Peyer's patch (tissue), 4 donors: ENCODE results near the gene DCHS1. TPM values are rescaled to one million over a fixed set of nuclear protein-coding genes. Genes with fewer than 3 reads are reported as not detected.

Experiments used
- DNase-seq, 3 donors: peaks; one replicate each; pipeline ENCODE4 v3.0.0-alpha.2; 2017 to 2019
- H3K27ac ChIP-seq, 4 donors: fragments of 200-600 bp; sonication (generic); one replicate each; pipeline ENCODE4 v1.5.1; 2016 to 2019
- H3K27me3 ChIP-seq, 2 donors: fragments of 200-600 bp; sonication (generic); one replicate each; pipeline ENCODE4 v1.5.1; 2019
- H3K36me3 ChIP-seq, 3 donors: fragments of 200-600 bp; sonication (generic); one replicate each; pipeline ENCODE4 v1.5.1; 2016 to 2019
- H3K4me1 ChIP-seq, 4 donors: fragments of 200-600 bp; sonication (generic); one replicate each; pipeline ENCODE4 v1.5.1; 2016 to 2019
- H3K4me3 ChIP-seq, 4 donors: fragments of 200-600 bp; sonication (generic); 1 replicate in 3 of 4; 2 replicates in 1 of 4; pipeline ENCODE4 v1.5.1; 2016 to 2019; ENCODE audit warnings: mild to moderate bottlenecking in 1 of 4
- H3K9me3 ChIP-seq, 4 donors: fragments of 200-600 bp; sonication (generic); one replicate each; pipeline ENCODE4 v1.5.1; 2016 to 2019; ENCODE audit warnings: mild to moderate bottlenecking in 1 of 4
- CTCF ChIP-seq, 6 experiments: fragments of 450-650 bp in 4 of 6; fragments of 200-600 bp in 2 of 6; sonication (generic) in 1 of 6; IDR thresholded peaks; one replicate each; pipeline ENCODE4 v1.5.1; 2017 to 2019; ENCODE audit warnings: antibody characterized with exemption in 6 of 6, mild to moderate bottlenecking in 3 of 6, moderate library complexity in 1 of 6
- POLR2A ChIP-seq, 2 donors: fragments of 450-650 bp; IDR thresholded peaks; one replicate each; pipeline ENCODE4 v1.5.1; 2017; ENCODE audit warnings: antibody characterized with exemption in 2 of 2, mild to moderate bottlenecking in 2 of 2, moderate library complexity in 2 of 2
- total RNA-seq, 4 donors: library from RNA; depleted of rRNA; stranded (reverse); fragments of >200 nt; gene quantifications; one replicate each; pipeline ENCODE4 v1.1.0, GENCODE V29; 2016

Gene DCHS1
- total RNA-seq, 4 donors from 2014 or later, result 2.8 to 12.4 (median 9.7) TPM

DNA sequence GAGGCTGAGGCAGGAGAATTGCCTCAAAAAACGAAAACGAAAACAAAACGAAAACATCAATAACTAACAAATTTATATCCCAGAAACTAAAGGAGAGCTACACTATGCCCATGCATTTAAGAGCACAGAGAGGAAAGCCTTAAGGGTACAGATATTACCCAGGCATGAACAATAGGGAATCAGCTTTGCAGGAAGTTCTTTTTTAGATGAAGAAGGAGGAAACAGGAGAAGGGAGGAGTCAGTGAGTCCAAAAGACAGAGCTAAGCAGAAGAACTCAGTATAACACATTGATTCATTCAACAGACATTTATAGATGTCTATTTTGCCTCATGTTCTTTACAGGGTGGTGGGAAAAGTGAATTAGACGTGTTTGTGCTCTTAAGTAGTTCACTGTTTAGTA is 19.3 kb upstream of the DCHS1 start:
- no peak for DNase-seq
- Histone ChIP-seq H3K4me3 (no peak overlapping the region), H3K4me1 (peaks cover 0 to 3% (median 0%) of the 10 kb centered on the region in 4 donors), H3K36me3 (no peaks in the 10 kb centered on the region), H3K27me3 (no peaks in the 10 kb centered on the region), H3K27ac (no peak overlapping the region), H3K9me3 (no peaks in the 10 kb centered on the region)
- TF ChIP-seq CTCF (IDR thresholded peaks at IDR 0.05), result no peak
- no peak for TF ChIP-seq POLR2A (IDR thresholded peaks at IDR 0.05)

DNA sequence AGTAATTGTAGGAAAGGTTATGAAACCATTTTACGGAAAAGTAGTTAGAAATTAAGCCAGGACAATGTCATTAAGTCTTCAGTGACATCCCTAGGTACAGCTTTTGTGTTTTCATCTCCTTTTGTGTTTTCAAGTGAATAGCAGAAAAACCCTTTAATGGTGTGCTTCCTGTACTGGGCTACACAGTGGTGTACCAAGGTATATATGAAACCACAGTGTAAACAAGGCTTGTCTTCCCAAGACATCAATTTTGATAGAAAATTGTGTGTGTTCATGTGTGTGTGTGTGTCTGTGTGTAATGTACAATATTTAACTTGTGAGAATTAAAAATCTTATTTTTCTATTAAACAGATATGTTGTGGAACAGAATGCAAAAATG is 18.6 kb upstream of the DCHS1 start:
- H3K27ac ChIP-seq, result no peak overlapping the region
- H3K4me1 ChIP-seq, result peaks cover 0 to 3% (median 0%) of the 10 kb centered on the region in 4 donors
- TF ChIP-seq POLR2A (IDR thresholded peaks at IDR 0.05), result no peak
- TF ChIP-seq CTCF (IDR thresholded peaks at IDR 0.05), result no peak
- no peaks in the 10 kb centered on the region for H3K27me3 ChIP-seq
- DNase-seq, result no peak
- no peak overlapping the region for H3K4me3 ChIP-seq
- H3K9me3 ChIP-seq, result no peaks in the 10 kb centered on the region
- H3K36me3 ChIP-seq, result no peaks in the 10 kb centered on the region

GRCh38 chr11:6673523-6674218 is 18.1 kb upstream of the DCHS1 start:
- Histone ChIP-seq H3K27me3 (no peaks in the 10 kb centered on the region), H3K4me3 (no peak overlapping the region), H3K9me3 (no peaks in the 10 kb centered on the region), H3K4me1 (peaks cover 0 to 3% (median 0%) of the 10 kb centered on the region in 4 donors), H3K27ac (no peak overlapping the region), H3K36me3 (no peaks in the 10 kb centered on the region)
- no peak for TF ChIP-seq POLR2A (IDR thresholded peaks at IDR 0.05)
- TF ChIP-seq CTCF (IDR thresholded peaks at IDR 0.05), result no peak
- DNase-seq, result no peak

GRCh38 chr11:6671991-6672390 is 16.4 kb upstream of the DCHS1 start:
- Histone ChIP-seq H3K27me3 (no peaks in the 10 kb centered on the region), H3K36me3 (no peaks in the 10 kb centered on the region), H3K4me3 (no peak overlapping the region), H3K27ac (no peak overlapping the region), H3K4me1 (peaks cover 0 to 3% (median 0%) of the 10 kb centered on the region in 4 donors), H3K9me3 (no peaks in the 10 kb centered on the region)
- no peak for DNase-seq
- TF ChIP-seq POLR2A (IDR thresholded peaks at IDR 0.05), result no peak
- no peak for TF ChIP-seq CTCF (IDR thresholded peaks at IDR 0.05)

- no peaks in the 10 kb centered on the region for H3K36me3 ChIP-seq
- no peaks in the 10 kb centered on the region for H3K9me3 ChIP-seq
- DNase-seq, result no peak
- no peak for TF ChIP-seq POLR2A (IDR thresholded peaks at IDR 0.05)
- TF ChIP-seq CTCF (IDR thresholded peaks at IDR 0.05), result no peak
- no peak overlapping the region for H3K27ac ChIP-seq
- H3K4me3 ChIP-seq, result no peak overlapping the region
- H3K27me3 ChIP-seq, result no peaks in the 10 kb centered on the region
- peaks cover 0 to 3% (median 0%) of the 10 kb centered on the region in 4 donors for H3K4me1 ChIP-seq
Observed at GRCh38 chr11:6670202-6670830, 14.7 kb upstream of the DCHS1 start.
